ENCODE results near the gene DNAJC11.

The DNAJC11 gene

DNA sequence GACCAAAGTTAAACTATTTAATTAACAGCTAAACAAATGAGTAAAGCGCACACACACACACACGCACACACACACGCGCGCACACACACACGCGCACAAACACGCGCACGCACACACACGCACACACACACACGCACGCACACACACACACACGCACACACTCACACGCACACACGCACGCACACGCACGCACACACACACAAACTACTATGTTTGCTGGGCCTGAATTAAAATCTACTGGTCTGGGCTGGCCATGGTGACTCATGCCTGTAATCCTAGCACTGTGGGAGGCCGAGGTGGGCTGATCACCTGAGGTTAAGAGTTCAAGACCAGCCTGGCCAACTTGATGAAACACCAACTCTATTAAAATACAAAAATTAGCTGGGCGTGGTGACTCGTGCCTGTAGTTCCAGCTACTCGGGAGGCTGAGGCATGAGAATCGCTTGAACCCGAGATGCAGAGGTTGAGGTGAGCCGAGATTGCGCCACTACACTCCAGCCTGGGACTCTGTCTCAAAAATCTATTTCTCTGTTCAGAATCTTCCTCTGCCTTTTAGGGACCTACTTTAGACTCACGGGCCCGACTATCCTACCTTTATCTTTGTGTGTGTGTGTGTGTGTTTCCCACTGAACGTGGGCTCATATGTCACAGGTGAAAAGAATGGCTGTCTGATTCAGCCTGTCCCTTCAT is 37.5 kb upstream of the DNAJC11 start:
- DNase-seq: peak in 1 of 3 donors; percentile 19
- Histone ChIP-seq H3K27me3 (replicated peaks in 2 of 5; ENCODE audit: control insufficient read depth in 4 of 5, insufficient read depth in 5 of 5, low read length in 4 of 5) (no peaks in the 10 kb centered on the region), H3K4me1 (ENCODE audit: control extremely low read depth in 1 of 4, control insufficient read depth in 4 of 4, insufficient read depth in 4 of 4, low read length in 3 of 4) (peaks cover 4 to 24% (median 21%) of the 10 kb centered on the region in 4 experiments), H3K4me3 (ENCODE audit: control insufficient read depth in 1 of 7, extremely low read depth in 1 of 7, insufficient read depth in 4 of 7, low read depth in 2 of 7, low read length in 6 of 7) (no peak overlapping the region), H3K27ac (ENCODE audit: insufficient read depth in 1 of 2, low read depth in 1 of 2, low read length in 2 of 2, poor library complexity in 1 of 2, severe bottlenecking in 2 of 2) (no peak overlapping the region), H3K36me3 (ENCODE audit: control insufficient read depth in 4 of 4, insufficient read depth in 4 of 4, low read length in 3 of 4) (no peaks in the 10 kb centered on the region), H3K9me3 (ENCODE audit: control extremely low read depth in 1 of 5, control insufficient read depth in 4 of 5, insufficient read depth in 2 of 5, low read depth in 1 of 5, low read length in 4 of 5) (no peaks in the 10 kb centered on the region)
- CTCF ChIA-PET: no interaction called here
- POLR2A ChIA-PET: interaction anchor here (0.6 kb wide), 1 partner anchor 11 kb away, joined by 3 read pairs; no protein-coding TSS in a partner anchor
- WGBS (ENCODE audit: insufficient coverage): over 99% methylated on average over 8 of the region's 30 CpGs

GRCh38 chr1:6732942-6733341 is 31.3 kb upstream of the DNAJC11 start:
- ChIA-PET CTCF (interaction anchor here (0.8 to 4.2 kb wide), 3 partner anchors 11 to 23 kb away, joined by 3 to 21 read pairs (median 6); no protein-coding TSS in a partner anchor), POLR2A (no interaction called here)
- Histone ChIP-seq H3K4me1 (ENCODE audit: control extremely low read depth in 1 of 4, control insufficient read depth in 4 of 4, insufficient read depth in 4 of 4, low read length in 3 of 4) (peaks cover 0 to 9% (median 5%) of the 10 kb centered on the region in 4 experiments), H3K27me3 (replicated peaks in 2 of 5; ENCODE audit: control insufficient read depth in 4 of 5, insufficient read depth in 5 of 5, low read length in 4 of 5) (no peaks in the 10 kb centered on the region), H3K27ac (ENCODE audit: insufficient read depth in 1 of 2, low read depth in 1 of 2, low read length in 2 of 2, poor library complexity in 1 of 2, severe bottlenecking in 2 of 2) (no peak overlapping the region), H3K9me3 (ENCODE audit: control extremely low read depth in 1 of 5, control insufficient read depth in 4 of 5, insufficient read depth in 2 of 5, low read depth in 1 of 5, low read length in 4 of 5) (no peaks in the 10 kb centered on the region), H3K36me3 (ENCODE audit: control insufficient read depth in 4 of 4, insufficient read depth in 4 of 4, low read length in 3 of 4) (no peaks in the 10 kb centered on the region), H3K4me3 (ENCODE audit: control insufficient read depth in 1 of 7, extremely low read depth in 1 of 7, insufficient read depth in 4 of 7, low read depth in 2 of 7, low read length in 6 of 7) (no peak overlapping the region)
- WGBS (ENCODE audit: insufficient coverage): 88% methylated on average over 4 of the region's 5 CpGs
- DNase-seq: no peak

DNA sequence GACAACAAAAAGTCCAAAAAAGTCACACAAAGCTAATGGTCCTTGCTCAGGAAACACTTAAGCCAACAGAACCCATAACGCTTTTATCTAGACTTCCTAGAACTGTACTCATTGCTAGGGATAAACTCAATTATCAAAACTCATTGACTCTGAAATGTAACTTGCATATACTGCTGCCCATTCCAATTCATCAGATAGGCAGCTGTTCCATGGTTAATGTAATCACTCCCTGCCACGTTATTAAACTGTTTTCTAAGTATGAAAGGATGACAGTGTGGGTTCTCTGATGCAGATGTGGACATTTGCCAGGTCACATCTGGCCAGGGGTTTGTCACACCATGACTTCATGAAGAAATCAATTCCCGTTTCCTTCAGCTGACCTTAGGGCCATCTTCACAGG is 30.3 kb upstream of the DNAJC11 start:
- H3K27me3 ChIP-seq (replicated peaks in 2 of 5; ENCODE audit: control insufficient read depth in 4 of 5, insufficient read depth in 5 of 5, low read length in 4 of 5): no peaks in the 10 kb centered on the region
- 82% methylated on average over 1 of the region's 3 CpGs for WGBS (ENCODE audit: insufficient coverage)
- no peak overlapping the region for H3K27ac ChIP-seq (ENCODE audit: insufficient read depth in 1 of 2, low read depth in 1 of 2, low read length in 2 of 2, poor library complexity in 1 of 2, severe bottlenecking in 2 of 2)
- H3K4me1 ChIP-seq (ENCODE audit: control extremely low read depth in 1 of 4, control insufficient read depth in 4 of 4, insufficient read depth in 4 of 4, low read length in 3 of 4): peaks cover 0 to 9% (median 5%) of the 10 kb centered on the region in 4 experiments
- ChIA-PET POLR2A (no interaction called here), CTCF (interaction anchor here (2.6 to 4.2 kb wide), 2 partner anchors 12 to 13 kb away, joined by 6 to 21 read pairs; no protein-coding TSS in a partner anchor)
- DNase-seq: no peak
- H3K9me3 ChIP-seq (ENCODE audit: control extremely low read depth in 1 of 5, control insufficient read depth in 4 of 5, insufficient read depth in 2 of 5, low read depth in 1 of 5, low read length in 4 of 5): no peaks in the 10 kb centered on the region
- H3K4me3 ChIP-seq (ENCODE audit: control insufficient read depth in 1 of 7, extremely low read depth in 1 of 7, insufficient read depth in 4 of 7, low read depth in 2 of 7, low read length in 6 of 7): no peak overlapping the region
- H3K36me3 ChIP-seq (ENCODE audit: control insufficient read depth in 4 of 4, insufficient read depth in 4 of 4, low read length in 3 of 4): no peaks in the 10 kb centered on the region

GRCh38 chr1:6730880-6731279 is 29.3 kb upstream of the DNAJC11 start:
- Histone ChIP-seq H3K36me3 (ENCODE audit: control insufficient read depth in 4 of 4, insufficient read depth in 4 of 4, low read length in 3 of 4) (no peaks in the 10 kb centered on the region), H3K27me3 (replicated peaks in 2 of 5; ENCODE audit: control insufficient read depth in 4 of 5, insufficient read depth in 5 of 5, low read length in 4 of 5) (no peaks in the 10 kb centered on the region), H3K27ac (ENCODE audit: insufficient read depth in 1 of 2, low read depth in 1 of 2, low read length in 2 of 2, poor library complexity in 1 of 2, severe bottlenecking in 2 of 2) (no peak overlapping the region), H3K9me3 (ENCODE audit: control extremely low read depth in 1 of 5, control insufficient read depth in 4 of 5, insufficient read depth in 2 of 5, low read depth in 1 of 5, low read length in 4 of 5) (no peaks in the 10 kb centered on the region), H3K4me3 (ENCODE audit: control insufficient read depth in 1 of 7, extremely low read depth in 1 of 7, insufficient read depth in 4 of 7, low read depth in 2 of 7, low read length in 6 of 7) (no peak overlapping the region), H3K4me1 (ENCODE audit: control extremely low read depth in 1 of 4, control insufficient read depth in 4 of 4, insufficient read depth in 4 of 4, low read length in 3 of 4) (peaks cover 0 to 9% (median 5%) of the 10 kb centered on the region in 4 experiments)
- 100% methylated on average over 4 of the region's 6 CpGs for WGBS (ENCODE audit: insufficient coverage)
- ChIA-PET POLR2A (no interaction called here), CTCF (no interaction called here)
- no peak for DNase-seq

- no peak overlapping the region for H3K27ac ChIP-seq (ENCODE audit: insufficient read depth in 1 of 2, low read depth in 1 of 2, low read length in 2 of 2, poor library complexity in 1 of 2, severe bottlenecking in 2 of 2)
- peaks cover 0 to 7% (median 4%) of the 10 kb centered on the region in 4 experiments for H3K4me1 ChIP-seq (ENCODE audit: control extremely low read depth in 1 of 4, control insufficient read depth in 4 of 4, insufficient read depth in 4 of 4, low read length in 3 of 4)
- H3K36me3 ChIP-seq (ENCODE audit: control insufficient read depth in 4 of 4, insufficient read depth in 4 of 4, low read length in 3 of 4): no peaks in the 10 kb centered on the region
- no peaks in the 10 kb centered on the region for H3K9me3 ChIP-seq (ENCODE audit: control extremely low read depth in 1 of 5, control insufficient read depth in 4 of 5, insufficient read depth in 2 of 5, low read depth in 1 of 5, low read length in 4 of 5)
- ChIA-PET POLR2A (no interaction called here), CTCF (no interaction called here)
- 46% methylated on average over 8 of the region's 11 CpGs for whole genome bisulfite sequencing (ENCODE audit: insufficient coverage)
- no peak overlapping the region for H3K4me3 ChIP-seq (ENCODE audit: control insufficient read depth in 1 of 7, extremely low read depth in 1 of 7, insufficient read depth in 4 of 7, low read depth in 2 of 7, low read length in 6 of 7)
- no peaks in the 10 kb centered on the region for H3K27me3 ChIP-seq (replicated peaks in 2 of 5; ENCODE audit: control insufficient read depth in 4 of 5, insufficient read depth in 5 of 5, low read length in 4 of 5)
- DNase-seq: no peak
These were observed 28.9 kb upstream of the DNAJC11 start for GRCh38 chr1:6730473-6730872.

DNA sequence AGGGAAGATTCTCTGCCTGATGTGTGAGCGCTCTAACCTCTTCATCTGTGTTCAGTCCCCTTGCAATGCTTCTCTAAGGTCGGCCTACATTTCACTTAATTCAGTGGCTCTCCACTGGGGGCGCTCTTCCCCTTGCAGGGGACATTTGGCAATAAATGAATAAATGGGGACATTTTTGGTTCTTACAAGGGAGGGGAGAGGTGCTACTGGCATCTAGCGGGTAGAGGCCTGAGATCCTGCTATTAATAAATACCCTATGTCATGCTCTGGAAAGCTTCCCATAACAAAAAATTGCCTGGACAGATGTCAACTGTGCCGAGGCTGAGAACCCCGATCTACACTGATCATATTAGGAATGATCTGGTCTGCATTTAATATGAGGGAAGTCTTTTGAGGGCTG is 25.9 kb upstream of the DNAJC11 start:
- H3K4me3 ChIP-seq (ENCODE audit: control insufficient read depth in 1 of 7, extremely low read depth in 1 of 7, insufficient read depth in 4 of 7, low read depth in 2 of 7, low read length in 6 of 7): no peak overlapping the region
- H3K9me3 ChIP-seq (ENCODE audit: control extremely low read depth in 1 of 5, control insufficient read depth in 4 of 5, insufficient read depth in 2 of 5, low read depth in 1 of 5, low read length in 4 of 5): no peaks in the 10 kb centered on the region
- H3K36me3 ChIP-seq (ENCODE audit: control insufficient read depth in 4 of 4, insufficient read depth in 4 of 4, low read length in 3 of 4): no peaks in the 10 kb centered on the region
- no peak overlapping the region for H3K27ac ChIP-seq (ENCODE audit: insufficient read depth in 1 of 2, low read depth in 1 of 2, low read length in 2 of 2, poor library complexity in 1 of 2, severe bottlenecking in 2 of 2)
- WGBS (ENCODE audit: insufficient coverage): 76% methylated on average over 3 of the region's 6 CpGs
- ChIA-PET CTCF (interaction anchor here (0.8 to 2.1 kb wide), 5 partner anchors 9 to 141 kb away, joined by 3 to 6 read pairs (median 3); no protein-coding TSS in a partner anchor), POLR2A (interaction anchor here (0.7 to 1.2 kb wide), 2 partner anchors 12 to 16 kb away, joined by 3 read pairs; no protein-coding TSS in a partner anchor)
- no peaks in the 10 kb centered on the region for H3K4me1 ChIP-seq (ENCODE audit: control extremely low read depth in 1 of 4, control insufficient read depth in 4 of 4, insufficient read depth in 4 of 4, low read length in 3 of 4)
- DNase-seq: peak; percentile 70 to 82 (median 78)
- no peaks in the 10 kb centered on the region for H3K27me3 ChIP-seq (replicated peaks in 2 of 5; ENCODE audit: control insufficient read depth in 4 of 5, insufficient read depth in 5 of 5, low read length in 4 of 5)

DNA sequence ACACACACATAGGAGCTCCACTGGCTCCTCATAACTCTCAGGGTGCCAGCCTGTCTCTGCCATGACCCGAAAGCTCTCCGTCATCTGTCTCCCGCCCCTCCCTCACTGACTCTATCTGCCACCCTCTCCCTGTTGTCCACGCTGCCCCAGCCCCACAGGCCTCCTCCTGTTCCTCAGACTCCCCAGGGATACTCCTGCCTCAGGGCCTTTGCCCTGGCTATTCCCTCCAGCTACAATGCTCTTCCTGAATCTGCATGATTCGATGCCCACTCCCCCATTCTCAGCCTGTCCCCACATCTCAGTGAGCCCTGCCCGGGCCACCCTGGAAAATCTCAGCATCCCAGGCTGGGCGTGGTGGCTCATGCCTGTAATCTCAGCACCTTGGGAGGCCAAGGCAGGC is 24.6 kb upstream of the DNAJC11 start:
- CTCF ChIA-PET: interaction anchor here (0.7 to 2.1 kb wide), 8 partner anchors 9 to 482 kb away, joined by 3 to 6 read pairs (median 3); no protein-coding TSS in a partner anchor
- Histone ChIP-seq H3K36me3 (ENCODE audit: control insufficient read depth in 4 of 4, insufficient read depth in 4 of 4, low read length in 3 of 4) (no peaks in the 10 kb centered on the region), H3K4me1 (ENCODE audit: control extremely low read depth in 1 of 4, control insufficient read depth in 4 of 4, insufficient read depth in 4 of 4, low read length in 3 of 4) (no peaks in the 10 kb centered on the region), H3K27ac (ENCODE audit: insufficient read depth in 1 of 2, low read depth in 1 of 2, low read length in 2 of 2, poor library complexity in 1 of 2, severe bottlenecking in 2 of 2) (no peak overlapping the region), H3K27me3 (replicated peaks in 2 of 5; ENCODE audit: control insufficient read depth in 4 of 5, insufficient read depth in 5 of 5, low read length in 4 of 5) (no peaks in the 10 kb centered on the region), H3K9me3 (ENCODE audit: control extremely low read depth in 1 of 5, control insufficient read depth in 4 of 5, insufficient read depth in 2 of 5, low read depth in 1 of 5, low read length in 4 of 5) (no peaks in the 10 kb centered on the region), H3K4me3 (ENCODE audit: control insufficient read depth in 1 of 7, extremely low read depth in 1 of 7, insufficient read depth in 4 of 7, low read depth in 2 of 7, low read length in 6 of 7) (no peak overlapping the region)
- no peak for DNase-seq
- WGBS (ENCODE audit: insufficient coverage): 100% methylated on average over 5 of the region's 7 CpGs
- POLR2A ChIA-PET: no interaction called here
